ENCODE measurements around the gene PKN1.
"Not testable (repeated sequence)": the region's sequence is repeated elsewhere in the genome, so short reads cannot be mapped to it uniquely, and the experiment has no call there.

PKN1 gene

DNA sequence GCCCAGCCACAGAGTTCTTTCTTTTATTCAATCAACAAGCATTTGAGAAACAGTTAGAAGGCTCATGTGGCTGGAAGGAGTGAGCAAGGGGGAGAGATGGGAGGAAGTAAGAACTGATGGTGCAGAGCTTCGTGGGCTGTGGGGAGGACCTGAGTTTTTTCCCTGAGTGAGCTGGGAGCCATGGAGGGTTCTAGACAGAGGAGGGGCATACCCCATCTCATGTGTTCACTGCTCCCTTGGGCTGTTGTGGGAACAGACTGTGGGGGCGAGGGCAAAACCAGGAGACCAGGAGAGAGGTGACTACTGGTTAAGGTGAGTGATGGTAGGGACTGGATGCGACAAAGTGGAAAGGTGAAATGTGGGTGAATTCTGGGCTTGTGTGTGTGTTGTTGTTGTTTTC lies 2.4 kb upstream of the PKN1 start:
- no peak for DNase-seq (ENCODE audit: low spot score)

DNA sequence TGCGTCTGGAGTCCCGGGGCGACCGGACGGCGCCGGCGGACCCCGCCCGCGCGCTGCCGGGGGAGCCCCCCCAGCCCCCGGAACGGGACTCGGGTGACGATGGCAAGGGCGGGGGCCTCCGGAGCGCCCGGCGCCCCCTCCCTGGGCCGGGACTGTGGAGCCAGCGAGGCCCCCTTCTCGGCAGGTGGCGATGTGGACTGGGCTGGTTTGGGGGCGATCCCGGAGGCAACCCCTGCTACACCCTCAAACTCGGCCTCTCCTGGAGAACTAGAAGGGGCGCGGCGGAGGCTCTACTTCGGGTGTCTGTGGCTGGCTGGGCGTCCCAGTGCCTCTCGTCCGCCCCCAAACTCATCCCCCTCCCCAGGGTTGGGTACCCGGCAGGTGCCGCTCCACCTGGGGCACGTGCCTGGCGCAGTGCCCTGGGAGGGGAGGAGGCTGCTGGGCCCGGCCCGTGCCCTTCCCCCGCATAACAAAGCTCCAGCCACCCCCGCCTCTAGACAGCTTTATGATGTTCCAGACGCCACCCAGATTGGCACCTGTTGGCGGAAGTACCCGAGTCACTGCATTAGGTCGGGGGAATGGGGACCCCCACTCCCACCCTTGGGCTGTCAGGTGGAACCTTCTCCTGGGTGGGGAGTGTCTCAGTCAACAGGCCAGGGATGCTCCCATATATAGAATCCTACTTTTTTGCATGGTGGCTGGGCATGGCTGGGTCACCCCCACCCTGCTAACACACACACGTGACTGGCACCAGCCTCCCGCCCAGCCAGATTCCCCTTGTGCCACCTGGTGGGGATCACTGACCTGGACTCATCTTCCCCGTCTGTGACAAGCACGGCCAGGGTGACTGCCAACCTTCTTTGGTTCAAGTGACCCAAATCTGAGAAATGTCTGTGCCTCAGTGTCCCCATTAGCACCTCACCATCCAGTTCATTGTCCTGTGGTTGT lies 722 bp downstream of the PKN1 start:
- DNase-seq (ENCODE audit: low spot score) = peak; percentile 53

DNA sequence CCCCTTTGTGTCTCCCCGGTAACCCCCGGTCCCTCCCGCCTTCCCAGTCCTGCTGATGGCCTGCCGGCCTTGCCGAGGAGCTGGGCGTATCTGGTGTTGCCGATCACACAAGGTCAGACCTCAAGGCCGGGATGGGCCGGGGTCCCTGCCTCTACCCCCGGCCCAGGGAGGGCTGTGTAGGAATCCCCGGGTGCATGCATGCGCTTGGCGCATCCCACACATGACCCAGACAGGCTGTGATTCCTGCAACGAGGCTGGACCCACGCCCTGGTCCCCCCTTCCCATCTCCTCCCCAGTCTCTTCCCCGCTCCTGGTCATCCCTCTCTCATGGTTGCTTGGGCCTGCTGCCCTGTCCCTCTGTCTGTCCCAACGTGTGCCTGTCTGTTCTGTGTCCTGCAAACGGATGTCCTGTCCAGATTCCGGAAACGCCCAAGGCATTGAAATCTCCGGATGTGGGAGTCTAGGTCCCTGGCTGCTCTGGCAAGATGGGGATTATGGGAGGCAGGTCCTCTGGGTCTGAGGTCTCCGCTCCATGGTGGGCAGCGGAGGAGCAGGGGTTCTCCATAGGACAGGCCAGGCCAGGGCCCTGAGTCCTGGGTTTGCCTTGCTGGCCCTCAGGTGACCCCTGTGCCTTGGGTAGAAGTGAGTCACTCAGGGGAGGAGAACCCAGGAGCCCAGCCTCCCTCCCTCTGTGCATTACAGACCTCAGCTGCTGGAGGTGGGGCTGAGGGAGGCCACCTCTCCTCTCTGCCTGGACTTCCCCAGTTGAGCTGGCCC lies 1.6 kb downstream of the PKN1 start:
- DNase-seq (ENCODE audit: low spot score) = peak; percentile 38

DNA sequence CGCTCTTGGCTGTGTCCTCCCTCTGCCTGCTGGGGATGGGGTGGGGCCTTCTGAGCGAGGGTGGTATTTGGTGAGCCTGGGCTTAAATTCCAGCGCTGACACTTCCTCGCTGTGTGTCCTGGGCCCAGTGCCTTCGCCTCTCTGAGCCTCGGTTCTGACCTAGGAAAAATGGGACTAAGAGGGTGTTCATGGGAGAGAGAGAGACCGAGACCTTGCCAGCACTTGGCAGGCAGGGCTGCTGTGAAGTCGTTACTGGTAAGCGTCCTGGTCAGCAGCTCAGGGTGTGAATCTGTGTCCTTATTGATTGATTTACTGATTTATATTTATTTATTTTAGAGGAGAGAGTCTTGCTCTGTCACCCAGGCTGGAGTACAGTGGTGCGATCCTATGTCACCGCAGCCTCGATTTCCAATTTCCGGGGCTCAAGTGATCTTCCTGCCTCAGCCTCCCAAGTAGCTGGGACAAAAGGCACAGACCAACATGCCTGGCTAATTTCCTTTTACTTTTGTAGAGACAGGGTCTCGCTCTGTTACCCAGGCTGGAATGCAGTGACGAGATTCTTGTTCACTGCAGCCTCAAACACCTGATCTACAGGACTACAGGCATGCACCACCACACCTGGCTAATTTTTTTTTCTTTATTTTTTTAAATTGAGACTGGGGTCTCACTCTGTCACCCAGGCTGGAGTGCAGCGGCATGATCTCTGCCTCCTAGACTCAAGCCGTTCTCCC lies 2.4 kb downstream of the PKN1 start:
- no peak for DNase-seq (ENCODE audit: low spot score)

DNA sequence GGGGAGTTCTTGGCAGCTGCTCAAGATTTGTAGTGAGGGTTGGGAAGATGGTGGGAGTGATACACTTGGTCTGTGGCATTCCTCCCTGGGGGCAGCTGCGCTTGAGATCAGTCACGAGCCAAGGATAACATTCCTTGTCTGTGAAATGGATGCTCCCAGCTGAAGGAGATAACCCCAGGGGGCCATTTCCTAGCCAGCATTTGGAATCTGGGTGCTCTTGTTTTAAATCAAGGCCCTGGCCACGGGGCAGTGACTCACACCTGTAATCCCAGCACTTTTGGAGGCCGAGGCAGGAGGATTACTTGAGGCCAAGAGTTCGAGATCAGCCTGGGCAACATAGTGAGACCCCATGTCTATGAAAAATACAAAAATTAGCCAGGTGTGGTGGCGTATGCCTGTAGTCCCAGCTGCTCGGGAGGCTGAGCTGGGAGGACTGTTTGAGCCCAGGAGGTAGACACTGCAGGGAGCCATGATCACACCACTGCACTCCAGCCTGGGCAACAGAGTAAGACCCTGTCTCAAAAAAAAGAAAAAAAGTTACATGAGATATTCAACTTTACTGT lies 4.6 kb downstream of the PKN1 start:
- DNase-seq (ENCODE audit: low spot score) = no peak

DNA sequence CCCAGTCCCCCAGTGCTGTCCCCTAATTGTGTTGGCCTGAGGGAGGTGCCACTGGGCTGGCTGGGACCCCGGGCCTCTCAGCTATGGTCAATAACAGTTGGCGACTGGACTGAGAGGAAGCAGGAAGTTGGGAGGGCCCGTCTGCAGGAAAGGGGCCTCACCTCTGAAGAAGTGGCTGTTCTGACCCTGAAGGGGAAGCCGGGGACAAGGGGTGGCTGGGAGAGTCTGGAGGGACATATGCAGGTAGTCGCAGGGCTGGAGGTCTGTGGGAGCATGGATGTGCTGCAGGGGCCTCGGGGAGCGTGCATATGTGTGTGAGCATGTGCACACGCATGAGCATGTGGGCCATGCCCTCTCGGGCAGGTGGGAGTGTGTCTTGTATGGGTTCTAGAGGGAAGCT lies 5.9 kb downstream of the PKN1 start:
- no peak for DNase-seq (ENCODE audit: low spot score)

DNA sequence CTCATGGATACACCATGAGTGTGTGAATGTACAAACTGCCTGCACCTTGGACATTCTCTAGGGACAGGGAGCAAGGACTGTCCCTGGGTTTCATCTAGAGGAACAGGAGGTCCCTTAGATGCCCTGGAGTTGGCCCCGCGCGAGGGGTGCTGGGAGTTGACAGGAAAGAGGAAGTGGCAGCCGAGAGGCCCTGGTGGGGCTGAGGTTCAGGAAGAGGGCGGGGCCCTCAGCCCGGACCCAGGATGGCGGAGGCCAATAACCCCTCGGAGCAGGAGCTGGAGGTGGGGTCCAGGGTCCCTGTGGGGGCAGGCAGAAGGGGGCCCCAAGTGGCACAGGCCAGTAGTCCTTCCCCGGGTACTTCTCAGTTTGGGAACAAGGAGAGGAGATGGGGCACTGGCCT lies 6.9 kb downstream of the PKN1 start:
- no peak for DNase-seq (ENCODE audit: low spot score)

DNA sequence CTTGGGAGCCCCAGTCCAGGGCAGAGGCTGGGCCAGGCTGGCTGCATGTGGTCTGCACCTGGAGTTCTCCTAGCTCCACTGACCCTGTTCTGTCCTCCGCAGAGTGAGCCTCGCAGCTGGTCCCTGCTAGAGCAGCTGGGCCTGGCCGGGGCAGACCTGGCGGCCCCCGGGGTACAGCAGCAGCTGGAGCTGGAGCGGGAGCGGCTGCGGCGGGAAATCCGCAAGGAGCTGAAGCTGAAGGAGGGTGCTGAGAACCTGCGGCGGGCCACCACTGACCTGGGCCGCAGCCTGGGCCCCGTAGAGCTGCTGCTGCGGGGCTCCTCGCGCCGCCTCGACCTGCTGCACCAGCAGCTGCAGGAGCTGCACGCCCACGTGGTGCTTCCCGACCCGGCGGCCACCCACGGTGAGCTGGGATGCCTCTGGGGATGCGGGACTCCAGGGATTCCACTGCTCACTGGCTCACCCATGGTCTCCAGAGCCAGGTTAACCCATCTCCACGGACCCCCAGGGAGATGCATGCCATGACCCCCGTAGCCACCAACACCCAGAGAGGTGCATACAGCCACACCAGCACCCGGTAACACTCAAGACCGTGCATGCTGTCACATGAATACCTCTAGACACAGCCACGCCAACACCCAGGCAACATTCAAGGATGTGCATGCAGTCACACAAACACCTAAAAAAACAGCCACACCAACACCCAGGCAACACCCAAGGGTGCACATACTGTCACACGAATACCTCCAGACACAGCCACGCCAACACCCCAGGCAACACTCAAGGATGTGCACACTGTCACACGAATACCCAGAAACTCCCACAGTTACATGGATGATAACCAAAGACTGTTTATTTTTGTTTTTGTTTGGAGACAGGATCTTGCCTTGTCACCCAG lies 8.2 kb downstream of the PKN1 start:
- DNase-seq (ENCODE audit: low spot score) = no peak

DNA sequence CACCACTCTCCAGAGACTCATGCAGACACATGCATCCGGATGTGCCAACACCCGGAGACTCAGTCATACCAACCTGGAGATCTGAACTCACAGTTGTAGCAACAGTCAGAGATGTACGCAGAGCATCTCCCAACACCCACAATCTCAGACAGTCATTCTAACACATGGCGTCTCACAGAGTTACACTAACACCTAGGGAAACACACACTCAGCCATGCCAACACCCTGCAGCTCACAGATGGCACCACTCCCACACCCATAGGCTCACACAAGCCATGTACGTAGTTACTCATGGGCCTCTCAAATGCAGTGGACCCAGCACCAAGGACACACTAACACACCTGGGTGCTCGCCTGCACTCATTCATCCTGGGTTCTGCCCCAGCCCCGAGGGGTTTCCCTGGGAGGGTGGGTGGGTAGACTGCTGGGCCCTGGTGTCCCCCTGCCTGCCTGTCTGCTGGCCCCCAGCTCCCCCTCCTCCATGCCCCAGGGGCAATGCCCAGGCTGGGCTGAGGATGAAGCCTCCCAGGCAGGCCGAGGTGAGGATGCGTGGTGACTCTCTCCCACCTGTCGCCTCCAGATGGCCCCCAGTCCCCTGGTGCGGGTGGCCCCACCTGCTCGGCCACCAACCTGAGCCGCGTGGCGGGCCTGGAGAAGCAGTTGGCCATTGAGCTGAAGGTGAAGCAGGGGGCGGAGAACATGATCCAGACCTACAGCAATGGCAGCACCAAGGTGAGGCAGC lies 10.0 kb downstream of the PKN1 start:
- DNase-seq (ENCODE audit: low spot score) = no peak

DNA sequence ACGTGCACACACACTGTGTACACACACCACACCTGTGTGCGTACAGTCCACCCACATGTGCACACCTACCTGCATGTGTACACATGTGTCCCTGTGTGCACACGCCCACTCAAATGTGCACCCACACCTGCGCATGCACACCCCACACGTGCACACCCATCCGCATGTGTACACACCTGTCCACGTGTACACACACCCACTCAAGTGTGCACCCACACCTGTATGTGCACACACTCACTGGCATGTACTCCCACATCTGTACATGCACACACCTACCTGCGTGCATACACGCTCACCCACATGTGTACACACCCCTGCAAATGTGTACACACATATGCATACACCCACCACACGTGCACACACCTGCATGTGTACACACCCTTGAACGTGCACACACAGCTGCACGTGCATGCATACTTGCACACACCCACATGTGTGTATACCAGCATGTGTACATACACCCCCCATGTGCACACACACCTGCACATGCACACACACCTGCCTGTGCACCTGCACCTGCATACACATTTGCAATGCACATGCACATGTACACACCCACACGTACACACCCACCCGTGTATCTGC lies 10.6 kb downstream of the PKN1 start:
- DNase-seq (ENCODE audit: low spot score) = no peak

DNA sequence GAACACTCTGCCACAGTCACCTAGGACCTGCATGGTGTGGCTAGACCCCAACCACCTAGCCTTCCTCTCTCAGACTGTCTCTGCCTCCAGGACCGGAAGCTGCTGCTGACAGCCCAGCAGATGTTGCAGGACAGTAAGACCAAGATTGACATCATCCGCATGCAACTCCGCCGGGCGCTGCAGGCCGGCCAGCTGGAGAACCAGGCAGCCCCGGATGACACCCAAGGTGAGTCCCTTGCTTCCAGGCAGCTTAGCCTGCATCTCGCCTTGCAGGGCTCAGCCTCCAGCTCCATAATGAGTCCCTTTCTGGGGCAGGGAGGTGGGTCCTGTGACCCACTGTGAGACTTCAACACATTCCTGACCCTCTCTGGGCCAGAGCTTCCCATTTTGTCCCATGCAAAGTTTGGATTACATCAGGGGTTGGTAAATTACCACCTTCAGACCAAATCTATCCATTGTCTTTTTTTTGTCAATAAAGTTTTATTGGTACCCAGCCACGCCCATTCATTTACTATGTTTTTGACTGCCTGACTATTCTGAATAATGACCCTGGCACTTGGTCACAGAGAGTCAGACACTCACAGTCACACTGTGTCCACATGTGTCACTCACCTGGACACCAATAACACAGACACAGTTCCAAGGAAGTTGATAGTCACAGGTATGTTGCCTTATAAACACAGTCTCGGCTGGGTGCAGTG lies 13.4 kb downstream of the PKN1 start:
- DNase-seq (ENCODE audit: low spot score) = no peak

DNA sequence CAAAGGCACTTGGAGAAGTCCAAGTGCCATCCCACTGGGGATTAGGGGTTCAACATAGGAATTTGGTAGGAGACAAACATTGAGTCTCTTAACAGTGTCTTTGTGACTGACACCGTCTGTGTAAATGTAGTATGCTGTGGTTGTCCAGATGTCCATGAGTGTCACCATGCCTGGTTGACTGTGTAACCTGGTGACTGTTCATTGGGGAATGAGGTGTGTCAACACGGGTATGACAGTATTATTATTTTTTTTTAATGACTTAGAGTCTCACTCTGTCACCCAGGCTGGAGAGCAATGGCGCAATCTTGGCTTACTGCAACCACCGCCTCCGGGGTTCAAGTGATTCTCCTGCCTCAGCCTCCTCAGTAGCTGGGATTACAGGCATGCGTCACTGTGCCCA lies 16.2 kb downstream of the PKN1 start:
- DNase-seq (ENCODE audit: low spot score) = no peak

DNA sequence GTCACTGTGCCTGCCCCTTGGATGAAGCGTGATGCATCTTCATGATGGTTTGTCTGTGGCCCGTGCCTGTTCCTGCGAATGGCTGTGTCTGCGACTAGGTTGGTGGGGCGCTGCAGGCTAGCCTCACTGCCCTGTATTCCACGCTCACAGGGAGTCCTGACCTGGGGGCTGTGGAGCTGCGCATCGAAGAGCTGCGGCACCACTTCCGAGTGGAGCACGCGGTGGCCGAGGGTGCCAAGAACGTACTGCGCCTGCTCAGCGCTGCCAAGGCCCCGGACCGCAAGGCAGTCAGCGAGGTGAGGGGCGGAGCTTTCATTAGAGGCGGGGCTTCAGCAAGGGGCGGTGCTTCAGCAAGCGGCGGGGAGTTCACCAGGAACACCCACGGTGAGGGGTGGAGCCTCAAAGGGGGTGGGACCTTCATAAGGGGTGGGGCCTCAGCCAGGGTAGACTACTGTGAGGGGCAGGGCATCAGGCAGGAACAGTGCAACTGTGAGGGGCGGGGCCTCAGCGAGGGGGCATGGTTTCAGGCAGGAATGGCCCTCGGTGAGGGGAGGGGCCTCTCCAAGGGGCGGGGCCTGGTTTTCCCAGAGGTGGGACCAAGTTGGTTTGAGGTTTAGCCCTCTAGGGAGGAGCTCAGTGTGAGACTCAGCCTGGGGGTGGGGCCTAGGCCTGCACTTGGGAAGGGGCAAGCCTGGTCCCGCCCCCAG lies 17.2 kb downstream of the PKN1 start:
- DNase-seq (ENCODE audit: low spot score) = peak; percentile 58

DNA sequence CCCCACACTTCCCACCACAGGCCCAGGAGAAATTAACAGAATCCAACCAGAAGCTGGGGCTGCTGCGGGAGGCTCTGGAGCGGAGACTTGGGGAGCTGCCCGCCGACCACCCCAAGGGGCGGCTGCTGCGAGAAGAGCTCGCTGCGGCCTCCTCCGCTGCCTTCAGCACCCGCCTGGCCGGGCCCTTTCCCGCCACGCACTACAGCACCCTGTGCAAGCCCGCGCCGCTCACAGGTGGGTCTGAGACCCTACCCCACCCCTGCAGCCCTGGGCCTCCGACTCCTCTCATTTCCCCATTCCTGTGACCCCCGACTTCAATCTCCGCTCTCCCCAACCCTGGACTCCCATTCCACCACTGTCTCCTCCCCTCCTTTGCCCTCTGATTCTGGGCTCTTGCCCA lies 17.8 kb downstream of the PKN1 start:
- DNase-seq (ENCODE audit: low spot score) = no peak

DNA sequence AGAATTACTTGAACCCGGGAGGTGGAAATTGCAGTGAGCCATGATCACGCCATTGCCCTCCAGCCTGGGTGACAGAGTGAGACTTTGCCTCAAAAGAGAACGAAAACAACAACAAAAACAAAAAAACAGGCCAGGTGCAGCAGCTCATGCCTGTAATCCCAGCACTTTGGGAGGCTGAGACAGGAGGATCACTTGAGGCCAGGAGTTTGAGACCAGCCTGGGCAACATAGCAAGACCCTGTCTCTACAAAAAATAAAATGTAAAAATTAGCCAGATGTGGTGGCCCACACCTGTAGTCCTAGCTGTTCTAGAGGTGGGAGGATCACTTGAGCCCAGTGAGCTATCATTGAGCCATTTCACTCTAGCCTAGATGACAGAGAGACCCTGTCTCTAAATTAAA lies 19.2 kb downstream of the PKN1 start:
- not testable (repeated sequence) for DNase-seq (ENCODE audit: low spot score)

DNA sequence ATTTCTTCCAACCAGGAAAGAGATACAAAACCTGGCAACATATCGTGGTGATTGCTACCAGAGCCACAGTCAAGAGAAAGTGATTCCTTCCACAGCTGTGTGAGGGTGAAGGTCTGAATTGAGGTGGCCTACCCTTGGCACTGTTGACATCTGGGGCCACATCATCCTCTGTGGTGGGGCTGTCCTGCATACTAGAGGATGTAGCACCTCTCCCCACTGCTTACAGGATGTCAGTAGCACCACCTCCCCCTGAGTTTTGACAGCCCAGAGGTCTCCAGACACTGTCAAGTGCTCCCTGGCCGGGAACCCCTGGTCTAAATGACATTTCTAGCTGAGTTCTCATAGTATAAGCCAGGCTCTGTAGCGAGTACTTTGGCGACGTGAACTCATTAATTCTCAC lies 26.6 kb downstream of the PKN1 start:
- DNase-seq (ENCODE audit: low spot score) = no peak

DNA sequence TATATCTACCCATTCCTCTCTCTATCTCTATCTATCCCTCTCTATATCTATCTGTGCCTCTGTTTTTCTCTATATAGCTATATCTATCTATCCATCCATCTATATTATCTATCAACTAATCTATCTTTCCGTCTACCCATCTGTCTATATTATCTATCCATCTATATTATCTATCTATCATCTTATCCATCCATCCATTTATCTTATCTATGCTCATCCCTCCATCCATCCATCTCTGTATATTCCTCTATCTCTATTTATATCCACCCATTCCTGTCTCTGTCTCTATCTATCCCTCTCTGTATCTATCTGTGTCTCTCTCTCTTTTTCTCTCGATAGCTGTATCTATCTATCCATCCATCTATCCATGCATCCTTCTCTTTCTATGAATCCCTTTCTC lies 27.8 kb downstream of the PKN1 start:
- no peak for DNase-seq (ENCODE audit: low spot score)

DNA sequence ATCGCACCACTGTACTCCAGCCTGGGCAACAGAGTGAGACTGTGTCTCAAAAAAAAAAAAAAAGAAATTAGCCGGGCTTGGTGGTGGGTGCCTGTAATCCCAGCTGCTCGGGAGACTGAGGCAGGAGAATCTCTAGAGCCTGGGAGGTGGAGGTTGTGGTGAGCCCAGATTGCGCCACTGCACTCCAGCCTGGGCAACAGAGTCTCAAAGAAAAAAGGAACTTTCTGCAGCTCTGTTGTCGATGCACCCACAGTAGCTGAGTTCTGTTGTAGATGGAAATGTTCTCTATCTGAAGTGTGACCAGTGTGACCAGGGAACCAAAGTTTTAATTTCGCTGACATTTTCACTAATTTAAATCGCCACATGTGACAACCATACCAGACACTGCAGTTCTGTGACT lies 29.3 kb downstream of the PKN1 start:
- not testable (repeated sequence) for DNase-seq (ENCODE audit: low spot score)

DNA sequence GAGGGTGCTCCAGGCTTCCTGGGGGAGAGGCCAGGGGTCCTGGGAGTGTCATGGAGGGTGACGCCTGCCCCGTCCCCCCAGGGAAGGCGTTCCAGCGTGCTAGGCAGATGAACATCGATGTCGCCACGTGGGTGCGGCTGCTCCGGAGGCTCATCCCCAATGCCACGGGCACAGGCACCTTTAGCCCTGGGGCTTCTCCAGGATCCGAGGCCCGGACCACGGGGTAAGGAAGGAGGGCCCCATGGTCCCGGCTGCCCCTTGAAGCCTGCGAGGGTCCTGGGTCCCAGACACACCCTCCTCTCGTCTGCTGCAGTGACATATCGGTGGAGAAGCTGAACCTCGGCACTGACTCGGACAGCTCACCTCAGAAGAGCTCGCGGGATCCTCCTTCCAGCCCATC lies 30.6 kb downstream of the PKN1 start:
- no peak for DNase-seq (ENCODE audit: low spot score)

Data from SW480 (cell line).